ENCODE results near the gene PDE4D. TPM values are rescaled to one million over a fixed set of nuclear protein-coding genes. Genes with fewer than 3 reads are reported as not detected.

Gene PDE4D
- total and polyA plus RNA-seq, 2 donors: 21.2 to 30.3 TPM

- DNase-seq (ENCODE audit: low read depth in 6 of 9, low spot score in 9 of 9): no peak
- no peaks in the 10 kb centered on the region for H3K36me3 ChIP-seq (ENCODE audit: control insufficient read depth in 2 of 2, insufficient read depth in 2 of 2, low read length in 1 of 2)
- peaks cover 0 to 2% of the 10 kb centered on the region in 2 donors for H3K9me3 ChIP-seq (ENCODE audit: control insufficient read depth in 2 of 2, insufficient read depth in 1 of 2, low read length in 1 of 2)
- no peak overlapping the region for H3K4me3 ChIP-seq (ENCODE audit: low read length in 2 of 2)
- WGBS: 10% methylated on average over 22 of the region's 22 CpGs
- H3K27ac ChIP-seq (ENCODE audit: low read depth in 1 of 2, low read length in 1 of 2): no peak overlapping the region
- peaks cover 28 to 42% of the 10 kb centered on the region in 2 donors for H3K27me3 ChIP-seq (ENCODE audit: control insufficient read depth in 2 of 2, insufficient read depth in 1 of 2, low read length in 1 of 2)
- H3K4me1 ChIP-seq (ENCODE audit: control insufficient read depth in 2 of 2, insufficient read depth in 2 of 2, low read length in 2 of 2): no peaks in the 10 kb centered on the region
These were observed 1.4 kb downstream of the PDE4D start for GRCh38 chr5:59891962-59892643.

GRCh38 chr5:59887274-59887673, 6.3 kb downstream of the PDE4D start:
- peaks cover 7 to 11% of the 10 kb centered on the region in 2 donors for H3K27me3 ChIP-seq (ENCODE audit: control insufficient read depth in 2 of 2, insufficient read depth in 1 of 2, low read length in 1 of 2)
- WGBS: 89% methylated on average over 3 of the region's 3 CpGs
- no peak for DNase-seq (ENCODE audit: low read depth in 6 of 9, low spot score in 9 of 9)
- no peak overlapping the region for H3K27ac ChIP-seq (ENCODE audit: low read depth in 1 of 2, low read length in 1 of 2)
- no peaks in the 10 kb centered on the region for H3K36me3 ChIP-seq (ENCODE audit: control insufficient read depth in 2 of 2, insufficient read depth in 2 of 2, low read length in 1 of 2)
- H3K4me3 ChIP-seq (ENCODE audit: low read length in 2 of 2): no peak overlapping the region
- H3K9me3 ChIP-seq (ENCODE audit: control insufficient read depth in 2 of 2, insufficient read depth in 1 of 2, low read length in 1 of 2): peaks cover 0 to 2% of the 10 kb centered on the region in 2 donors
- no peaks in the 10 kb centered on the region for H3K4me1 ChIP-seq (ENCODE audit: control insufficient read depth in 2 of 2, insufficient read depth in 2 of 2, low read length in 2 of 2)

- no peak overlapping the region for H3K27ac ChIP-seq (ENCODE audit: low read depth in 1 of 2, low read length in 1 of 2)
- no peak for DNase-seq (ENCODE audit: low read depth in 6 of 9, low spot score in 9 of 9)
- WGBS: 95% methylated on average over 1 of the region's 1 CpG
- H3K27me3 ChIP-seq (ENCODE audit: control insufficient read depth in 2 of 2, insufficient read depth in 1 of 2, low read length in 1 of 2): no peaks in the 10 kb centered on the region
- H3K4me1 ChIP-seq (ENCODE audit: control insufficient read depth in 2 of 2, insufficient read depth in 2 of 2, low read length in 2 of 2): no peaks in the 10 kb centered on the region
- no peaks in the 10 kb centered on the region for H3K36me3 ChIP-seq (ENCODE audit: control insufficient read depth in 2 of 2, insufficient read depth in 2 of 2, low read length in 1 of 2)
- H3K4me3 ChIP-seq (ENCODE audit: low read length in 2 of 2): no peak overlapping the region
- H3K9me3 ChIP-seq (ENCODE audit: control insufficient read depth in 2 of 2, insufficient read depth in 1 of 2, low read length in 1 of 2): no peaks in the 10 kb centered on the region
These were observed 18.9 kb downstream of the PDE4D start for GRCh38 chr5:59874675-59875074.

- no peaks in the 10 kb centered on the region for H3K27me3 ChIP-seq (ENCODE audit: control insufficient read depth in 2 of 2, insufficient read depth in 1 of 2, low read length in 1 of 2)
- no peaks in the 10 kb centered on the region for H3K9me3 ChIP-seq (ENCODE audit: control insufficient read depth in 2 of 2, insufficient read depth in 1 of 2, low read length in 1 of 2)
- H3K36me3 ChIP-seq (ENCODE audit: control insufficient read depth in 2 of 2, insufficient read depth in 2 of 2, low read length in 1 of 2): no peaks in the 10 kb centered on the region
- no peak for DNase-seq (ENCODE audit: low read depth in 6 of 9, low spot score in 9 of 9)
- 88% methylated on average over 2 of the region's 2 CpGs for WGBS
- no peak overlapping the region for H3K4me3 ChIP-seq (ENCODE audit: low read length in 2 of 2)
- no peaks in the 10 kb centered on the region for H3K4me1 ChIP-seq (ENCODE audit: control insufficient read depth in 2 of 2, insufficient read depth in 2 of 2, low read length in 2 of 2)
- H3K27ac ChIP-seq (ENCODE audit: low read depth in 1 of 2, low read length in 1 of 2): no peak overlapping the region
These were observed 20.4 kb downstream of the PDE4D start for GRCh38 chr5:59873113-59873512.

GRCh38 chr5:59866661-59867060, 26.9 kb downstream of the PDE4D start:
- no peak overlapping the region for H3K4me3 ChIP-seq (ENCODE audit: low read length in 2 of 2)
- 93% methylated on average over 2 of the region's 2 CpGs for WGBS
- H3K9me3 ChIP-seq (ENCODE audit: control insufficient read depth in 2 of 2, insufficient read depth in 1 of 2, low read length in 1 of 2): no peaks in the 10 kb centered on the region
- no peak overlapping the region for H3K27ac ChIP-seq (ENCODE audit: low read depth in 1 of 2, low read length in 1 of 2)
- DNase-seq (ENCODE audit: low read depth in 6 of 9, low spot score in 9 of 9): no peak
- H3K4me1 ChIP-seq (ENCODE audit: control insufficient read depth in 2 of 2, insufficient read depth in 2 of 2, low read length in 2 of 2): no peaks in the 10 kb centered on the region
- H3K27me3 ChIP-seq (ENCODE audit: control insufficient read depth in 2 of 2, insufficient read depth in 1 of 2, low read length in 1 of 2): no peaks in the 10 kb centered on the region
- no peaks in the 10 kb centered on the region for H3K36me3 ChIP-seq (ENCODE audit: control insufficient read depth in 2 of 2, insufficient read depth in 2 of 2, low read length in 1 of 2)

- no peaks in the 10 kb centered on the region for H3K9me3 ChIP-seq (ENCODE audit: control insufficient read depth in 2 of 2, insufficient read depth in 1 of 2, low read length in 1 of 2)
- WGBS: 85% methylated on average over 3 of the region's 3 CpGs
These were observed 28.8 kb downstream of the PDE4D start for GRCh38 chr5:59864718-59865117.

GRCh38 chr5:59863777-59864176, 29.7 kb downstream of the PDE4D start:
- WGBS: 82% methylated on average over 5 of the region's 5 CpGs
- Histone ChIP-seq H3K4me1 (ENCODE audit: control insufficient read depth in 2 of 2, insufficient read depth in 2 of 2, low read length in 2 of 2) (no peaks in the 10 kb centered on the region), H3K4me3 (ENCODE audit: low read length in 2 of 2) (no peak overlapping the region), H3K27me3 (ENCODE audit: control insufficient read depth in 2 of 2, insufficient read depth in 1 of 2, low read length in 1 of 2) (no peaks in the 10 kb centered on the region), H3K36me3 (ENCODE audit: control insufficient read depth in 2 of 2, insufficient read depth in 2 of 2, low read length in 1 of 2) (no peaks in the 10 kb centered on the region), H3K9me3 (ENCODE audit: control insufficient read depth in 2 of 2, insufficient read depth in 1 of 2, low read length in 1 of 2) (no peaks in the 10 kb centered on the region), H3K27ac (ENCODE audit: low read depth in 1 of 2, low read length in 1 of 2) (no peak overlapping the region)
- DNase-seq (ENCODE audit: low read depth in 6 of 9, low spot score in 9 of 9): no peak

More at GRCh38 chr5:59864718-59865117, 28.8 kb downstream of the PDE4D start:
- H3K4me1 ChIP-seq (ENCODE audit: control insufficient read depth in 2 of 2, insufficient read depth in 2 of 2, low read length in 2 of 2): no peaks in the 10 kb centered on the region
- no peak for DNase-seq (ENCODE audit: low read depth in 6 of 9, low spot score in 9 of 9)
- no peaks in the 10 kb centered on the region for H3K36me3 ChIP-seq (ENCODE audit: control insufficient read depth in 2 of 2, insufficient read depth in 2 of 2, low read length in 1 of 2)
- H3K27me3 ChIP-seq (ENCODE audit: control insufficient read depth in 2 of 2, insufficient read depth in 1 of 2, low read length in 1 of 2): no peaks in the 10 kb centered on the region
- H3K27ac ChIP-seq (ENCODE audit: low read depth in 1 of 2, low read length in 1 of 2): no peak overlapping the region
- H3K4me3 ChIP-seq (ENCODE audit: low read length in 2 of 2): no peak overlapping the region

GRCh38 chr5:59856358-59856757, 37.2 kb downstream of the PDE4D start:
- no peak overlapping the region for H3K4me3 ChIP-seq (ENCODE audit: low read length in 2 of 2)
- no peaks in the 10 kb centered on the region for H3K4me1 ChIP-seq (ENCODE audit: control insufficient read depth in 2 of 2, insufficient read depth in 2 of 2, low read length in 2 of 2)
- no peaks in the 10 kb centered on the region for H3K9me3 ChIP-seq (ENCODE audit: control insufficient read depth in 2 of 2, insufficient read depth in 1 of 2, low read length in 1 of 2)
- H3K36me3 ChIP-seq (ENCODE audit: control insufficient read depth in 2 of 2, insufficient read depth in 2 of 2, low read length in 1 of 2): no peaks in the 10 kb centered on the region
- WGBS: 94% methylated on average over 5 of the region's 5 CpGs
- H3K27me3 ChIP-seq (ENCODE audit: control insufficient read depth in 2 of 2, insufficient read depth in 1 of 2, low read length in 1 of 2): no peaks in the 10 kb centered on the region
- no peak overlapping the region for H3K27ac ChIP-seq (ENCODE audit: low read depth in 1 of 2, low read length in 1 of 2)
- DNase-seq (ENCODE audit: low read depth in 6 of 9, low spot score in 9 of 9): no peak

- DNase-seq (ENCODE audit: low read depth in 6 of 9, low spot score in 9 of 9): no peak
- Histone ChIP-seq H3K27ac (ENCODE audit: low read depth in 1 of 2, low read length in 1 of 2) (no peak overlapping the region), H3K4me3 (ENCODE audit: low read length in 2 of 2) (no peak overlapping the region), H3K27me3 (ENCODE audit: control insufficient read depth in 2 of 2, insufficient read depth in 1 of 2, low read length in 1 of 2) (no peaks in the 10 kb centered on the region), H3K4me1 (ENCODE audit: control insufficient read depth in 2 of 2, insufficient read depth in 2 of 2, low read length in 2 of 2) (no peaks in the 10 kb centered on the region), H3K36me3 (ENCODE audit: control insufficient read depth in 2 of 2, insufficient read depth in 2 of 2, low read length in 1 of 2) (no peaks in the 10 kb centered on the region), H3K9me3 (ENCODE audit: control insufficient read depth in 2 of 2, insufficient read depth in 1 of 2, low read length in 1 of 2) (no peaks in the 10 kb centered on the region)
- 96% methylated on average over 2 of the region's 2 CpGs for WGBS
These were observed 42.8 kb downstream of the PDE4D start for GRCh38 chr5:59850766-59851165.
